Panc1 (cell line): ENCODE data around the gene CCND3. TPM values are rescaled to one million over a fixed set of nuclear protein-coding genes. Genes with fewer than 3 reads are reported as not detected.

Experiments
- ATAC-seq: fragments of 200-7000 bp; cut with Tn5 transposase; 2 replicates; pipeline ENCODE4 v1.9.1; 2020; ENCODE audit warnings: mild to moderate bottlenecking, moderate library complexity
- BruUV-seq: library from RNA; stranded (reverse); fragments of 400-500 nt; replicated peaks from 2 replicates; lab custom pipeline; 2021; lab: Mats Ljungman, UMichigan
- CTCF ChIA-PET: fragments of 300-600 bp; sonication (Branson Sonifier 250); formaldehyde crosslinking; loops from one replicate; lab custom pipeline; 2022; ENCODE audit warnings: antibody characterized with exemption; lab: Charles Lee
- POLR2A ChIA-PET: fragments of 300-600 bp; sonication (Branson Sonifier 250); formaldehyde crosslinking; loops from one replicate; lab custom pipeline; 2022; ENCODE audit warnings: antibody characterized with exemption; lab: Charles Lee
- DNase-seq: peaks from one replicate; pipeline ENCODE4 v3.0.0-alpha.2; 2010; ENCODE audit warnings: low read depth, low spot score
- H3K27ac ChIP-seq: 2 replicates; pipeline ENCODE4 v1.5.1; 2011; ENCODE audit warnings: mild to moderate bottlenecking, low read length, inconsistent platforms
- H3K27me3 ChIP-seq: fragments of 200-500 bp; sonication (Bioruptor generic); 2 replicates; pipeline ENCODE4 v1.6.0; 2014; ENCODE audit warnings: low read length, inconsistent platforms; ENCODE audit not compliant: control insufficient read depth, insufficient read depth
- H3K36me3 ChIP-seq: fragments of 200-500 bp; sonication (Bioruptor generic); 2 replicates; pipeline ENCODE4 v1.5.1; 2014; ENCODE audit warnings: inconsistent platforms, mild to moderate bottlenecking, low read length, moderate library complexity; ENCODE audit not compliant: control insufficient read depth, insufficient read depth
- H3K4me1 ChIP-seq: 2 replicates; pipeline ENCODE4 v1.5.1; 2011; ENCODE audit warnings: inconsistent platforms, mild to moderate bottlenecking, low read length, moderate library complexity; ENCODE audit not compliant: control insufficient read depth, insufficient read depth
- H3K4me3 ChIP-seq, 2 experiments: 2 replicates each; pipeline ENCODE4 v1.5.1; 2011 to 2012; ENCODE audit warnings: low read depth in 2 of 2, low read length in 2 of 2, mild to moderate bottlenecking in 2 of 2, inconsistent platforms in 1 of 2, moderate library complexity in 1 of 2
- H3K9me3 ChIP-seq: fragments of 200-500 bp; sonication (Bioruptor generic); 2 replicates; pipeline ENCODE4 v1.5.1; 2014; ENCODE audit warnings: low read depth, mild to moderate bottlenecking, inconsistent platforms, low read length, moderate library complexity; ENCODE audit not compliant: control insufficient read depth, insufficient read depth
- POLR2AphosphoS5 ChIP-seq: IDR thresholded peaks from 2 replicates; pipeline ENCODE4 v1.6.1; 2012; ENCODE audit warnings: mild to moderate bottlenecking, low read depth, low read length, moderate library complexity
- SIN3A ChIP-seq: IDR thresholded peaks from 2 replicates; pipeline ENCODE4 v1.6.1; 2012; ENCODE audit warnings: low read depth, mild to moderate bottlenecking, low read length, moderate library complexity, borderline replicate concordance; ENCODE audit not compliant: insufficient read depth
- TCF7L2 ChIP-seq: IDR thresholded peaks from 2 replicates; pipeline ENCODE4 v1.6.1; 2011; ENCODE audit warnings: mild to moderate bottlenecking, low read depth, low read length, inconsistent platforms
- in situ Hi-C: cut with HindIII; loops from 2 replicates; pipeline ENCODE4 v1.10.0; 2016; ENCODE audit warnings: low sequenced_read_pairs, low pct_unique_long_range_greater_than_20kb
- intact Hi-C: fragments of 100-400 bp; cut with micrococcal nuclease; formaldehyde crosslinking; loops from one replicate; pipeline ENCODE4 v1.10.0; 2022; ENCODE audit not compliant: unreplicated experiment
- total RNA-seq: library from RNA; stranded (reverse); gene quantifications from one replicate; pipeline ENCODE4 v1.2.1, GENCODE V29; 2021; ENCODE audit not compliant: unreplicated experiment
- TF ChIP-seq, protein P1 (sequence below), 2 experiments: IDR thresholded peaks; 2 replicates each; pipeline ENCODE4 v1.6.1; 2011 to 2012; ENCODE audit warnings: low read depth in 2 of 2, control low read depth in 1 of 2, low read length in 1 of 2, mild to moderate bottlenecking in 1 of 2, moderate library complexity in 1 of 2; ENCODE audit not compliant: insufficient read depth in 1 of 2
- TF ChIP-seq, protein P2 (sequence below): fragments of 450-650 bp; IDR thresholded peaks from 2 replicates; pipeline ENCODE4 v1.5.1; 2017; ENCODE audit warnings: mild to moderate bottlenecking

The CCND3 gene
- total RNA-seq, 1 experiment from 2014 or later = 36.8 TPM

DNA sequence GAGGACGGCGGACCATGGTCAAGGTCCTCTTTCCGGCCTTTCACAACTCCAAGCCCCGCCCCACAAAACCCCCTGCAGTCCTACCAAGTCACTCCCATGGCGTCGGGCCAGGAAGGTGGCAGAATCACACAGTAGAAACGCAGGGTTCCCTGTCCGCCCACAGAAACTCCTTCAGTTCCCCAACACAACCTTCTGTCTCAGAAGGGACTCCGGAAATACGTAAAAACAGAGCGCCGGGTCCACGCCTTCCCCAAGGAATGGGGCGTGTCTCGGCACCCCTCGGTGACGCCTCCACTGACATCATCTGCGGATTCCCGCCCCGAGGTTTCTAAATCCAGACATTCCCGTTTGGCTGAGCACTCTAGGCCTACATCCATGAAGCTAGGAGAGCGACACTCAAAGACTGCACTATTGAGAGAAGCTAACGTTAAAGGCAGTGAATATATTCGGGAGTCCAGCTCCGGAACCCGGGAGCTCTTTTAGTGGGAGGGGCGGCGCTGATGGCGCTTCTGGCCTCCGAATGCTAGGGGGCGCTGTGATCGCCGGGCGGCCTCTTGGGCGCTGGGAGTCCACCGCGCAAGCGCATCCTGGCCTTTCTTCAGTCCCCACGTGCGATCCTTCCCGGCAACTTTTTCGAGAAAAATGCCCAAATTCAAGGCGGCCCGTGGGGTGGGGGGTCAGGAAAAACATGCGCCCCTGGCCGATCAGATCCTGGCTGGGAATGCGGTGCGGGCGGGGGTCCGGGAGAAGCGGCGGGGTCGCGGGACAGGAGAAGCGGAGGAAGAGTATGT, 20.5 kb downstream of the CCND3 start, which contains the start of the genes BYSL and MED20:
TSS of gene BYSL (plus strand) at position 579 of the 791 bp plus-strand sequence. CDS start at position 643, 64 bp downstream.
TSS of gene MED20 (minus strand) at position 219 of the 791 bp plus-strand sequence. CDS start at position 98, 121 bp downstream.
- H3K27me3 ChIP-seq = no peaks in the 10 kb centered on the region
- POLR2A ChIA-PET = interaction anchor here (0.6 to 1.5 kb wide), 7 partner anchors 16 to 134 kb away, joined by 3 to 7 read pairs (median 4); partner anchors contain the start of gene TOMM6
- TF ChIP-seq POLR2AphosphoS5 = peak; percentile 81
- TF ChIP-seq, protein P1, sequence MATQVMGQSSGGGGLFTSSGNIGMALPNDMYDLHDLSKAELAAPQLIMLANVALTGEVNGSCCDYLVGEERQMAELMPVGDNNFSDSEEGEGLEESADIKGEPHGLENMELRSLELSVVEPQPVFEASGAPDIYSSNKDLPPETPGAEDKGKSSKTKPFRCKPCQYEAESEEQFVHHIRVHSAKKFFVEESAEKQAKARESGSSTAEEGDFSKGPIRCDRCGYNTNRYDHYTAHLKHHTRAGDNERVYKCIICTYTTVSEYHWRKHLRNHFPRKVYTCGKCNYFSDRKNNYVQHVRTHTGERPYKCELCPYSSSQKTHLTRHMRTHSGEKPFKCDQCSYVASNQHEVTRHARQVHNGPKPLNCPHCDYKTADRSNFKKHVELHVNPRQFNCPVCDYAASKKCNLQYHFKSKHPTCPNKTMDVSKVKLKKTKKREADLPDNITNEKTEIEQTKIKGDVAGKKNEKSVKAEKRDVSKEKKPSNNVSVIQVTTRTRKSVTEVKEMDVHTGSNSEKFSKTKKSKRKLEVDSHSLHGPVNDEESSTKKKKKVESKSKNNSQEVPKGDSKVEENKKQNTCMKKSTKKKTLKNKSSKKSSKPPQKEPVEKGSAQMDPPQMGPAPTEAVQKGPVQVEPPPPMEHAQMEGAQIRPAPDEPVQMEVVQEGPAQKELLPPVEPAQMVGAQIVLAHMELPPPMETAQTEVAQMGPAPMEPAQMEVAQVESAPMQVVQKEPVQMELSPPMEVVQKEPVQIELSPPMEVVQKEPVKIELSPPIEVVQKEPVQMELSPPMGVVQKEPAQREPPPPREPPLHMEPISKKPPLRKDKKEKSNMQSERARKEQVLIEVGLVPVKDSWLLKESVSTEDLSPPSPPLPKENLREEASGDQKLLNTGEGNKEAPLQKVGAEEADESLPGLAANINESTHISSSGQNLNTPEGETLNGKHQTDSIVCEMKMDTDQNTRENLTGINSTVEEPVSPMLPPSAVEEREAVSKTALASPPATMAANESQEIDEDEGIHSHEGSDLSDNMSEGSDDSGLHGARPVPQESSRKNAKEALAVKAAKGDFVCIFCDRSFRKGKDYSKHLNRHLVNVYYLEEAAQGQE (IDR thresholded peaks at IDR 0.05; ENCODE audit: insufficient read depth in 1 of 2, low read depth in 2 of 2, low read length in 1 of 2) = no peak
- TF ChIP-seq SIN3A = peak; percentile 41; the same call in 1 of the 2 replicates
- TF ChIP-seq, protein P2, sequence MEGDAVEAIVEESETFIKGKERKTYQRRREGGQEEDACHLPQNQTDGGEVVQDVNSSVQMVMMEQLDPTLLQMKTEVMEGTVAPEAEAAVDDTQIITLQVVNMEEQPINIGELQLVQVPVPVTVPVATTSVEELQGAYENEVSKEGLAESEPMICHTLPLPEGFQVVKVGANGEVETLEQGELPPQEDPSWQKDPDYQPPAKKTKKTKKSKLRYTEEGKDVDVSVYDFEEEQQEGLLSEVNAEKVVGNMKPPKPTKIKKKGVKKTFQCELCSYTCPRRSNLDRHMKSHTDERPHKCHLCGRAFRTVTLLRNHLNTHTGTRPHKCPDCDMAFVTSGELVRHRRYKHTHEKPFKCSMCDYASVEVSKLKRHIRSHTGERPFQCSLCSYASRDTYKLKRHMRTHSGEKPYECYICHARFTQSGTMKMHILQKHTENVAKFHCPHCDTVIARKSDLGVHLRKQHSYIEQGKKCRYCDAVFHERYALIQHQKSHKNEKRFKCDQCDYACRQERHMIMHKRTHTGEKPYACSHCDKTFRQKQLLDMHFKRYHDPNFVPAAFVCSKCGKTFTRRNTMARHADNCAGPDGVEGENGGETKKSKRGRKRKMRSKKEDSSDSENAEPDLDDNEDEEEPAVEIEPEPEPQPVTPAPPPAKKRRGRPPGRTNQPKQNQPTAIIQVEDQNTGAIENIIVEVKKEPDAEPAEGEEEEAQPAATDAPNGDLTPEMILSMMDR = peak; percentile 99
- peaks cover 19% of the 10 kb centered on the region for H3K4me1 ChIP-seq
- ATAC-seq (peak; percentile 97), DNase-seq (peak; percentile 86)
- CTCF ChIA-PET = interaction anchor here (0.6 to 1.2 kb wide), 9 partner anchors 9 to 1318 kb away, joined by 3 to 10 read pairs (median 4); partner anchors contain the start of gene TOMM6
- BruUV-seq = no TSS peak
- peaks cover 12% of the 10 kb centered on the region; the same call in 1 of the 2 replicates for H3K36me3 ChIP-seq
- no peaks in the 10 kb centered on the region for H3K9me3 ChIP-seq
- H3K27ac ChIP-seq = peak within 1 kb of the TSS; percentile 99
- in situ Hi-C loops (no loop called here), intact Hi-C loops (loop anchor here (5.0 kb wide), 2 partner anchors 74 to 134 kb away; partner anchors contain the start of gene TOMM6)
- H3K4me3 ChIP-seq = peak within 1 kb of the TSS; percentile 96 to 99

- H3K4me1 ChIP-seq = peaks cover 15% of the 10 kb centered on the region
- H3K27me3 ChIP-seq = no peaks in the 10 kb centered on the region
- peak overlapping the region; percentile 36 for H3K27ac ChIP-seq
- H3K9me3 ChIP-seq = no peaks in the 10 kb centered on the region
- ChIA-PET CTCF (no interaction called here), POLR2A (interaction anchor here (0.7 kb wide), 1 partner anchor 102 kb away, joined by 5 read pairs; no protein-coding TSS in a partner anchor)
- no peak overlapping the region for H3K4me3 ChIP-seq
- DNase-seq (peak; percentile 88), ATAC-seq (peak; percentile 26; the same call in 1 of the 2 replicates)
- in situ Hi-C loops (no loop called here), intact Hi-C loops (no loop called here)
- TF ChIP-seq, protein P2 = no peak
- TF ChIP-seq TCF7L2 (no peak), POLR2AphosphoS5 (no peak), SIN3A (no peak)
- TF ChIP-seq, protein P1 (IDR thresholded peaks at IDR 0.05; ENCODE audit: insufficient read depth in 1 of 2, low read depth in 2 of 2, low read length in 1 of 2) = no peak
- peaks cover 12% of the 10 kb centered on the region; the same call in 1 of the 2 replicates for H3K36me3 ChIP-seq
- BruUV-seq = no TSS peak
These were observed 24.1 kb downstream of the CCND3 start for GRCh38 chr6:41917528-41917927.
